Naive thymus-derived CD8-positive, alpha-beta T cell (primary cell): Measurements from ENCODE around the gene CAVIN2. TPM values are rescaled to one million over a fixed set of nuclear protein-coding genes. Genes with fewer than 3 reads are reported as not detected.

Experiments used
- ATAC-seq, 2 donors: fragments of 150-1000 bp; cut with Tn5 transposase in 1 of 2; sonication (Bioruptor Pico), chemical (Tn5 transposase) in 1 of 2; 1 replicate in 1 of 2; 2 replicates in 1 of 2; pipeline ENCODE4 v1.10.0; 2021; ENCODE audit warnings: mild to moderate bottlenecking in 2 of 2, moderate library complexity in 2 of 2
- POLR2A ChIA-PET: fragments of 350-600 bp; sonication (Branson Sonifier 250); formaldehyde crosslinking; loops from one replicate; lab custom pipeline; 2021; ENCODE audit warnings: antibody characterized with exemption; lab: Charles Lee
- DNase-seq, 10 donors: peaks; one replicate each; pipeline versions ENCODE4 v3.0.0 to v3.0.0-alpha.2; 2020 to 2022
- H3K27ac Mint-ChIP-seq, 10 donors: one replicate each; pipeline ENCODE4 v1.8.0; 2020 to 2022; ENCODE audit warnings: mild to moderate bottlenecking in 10 of 10, mixed read lengths in 10 of 10, moderate library complexity in 4 of 10, inconsistent platforms in 1 of 10
- H3K27me3 Mint-ChIP-seq, 5 donors: one replicate each; pipeline ENCODE4 v1.8.0; 2021 to 2022; ENCODE audit warnings: mixed read lengths in 5 of 5
- H3K36me3 Mint-ChIP-seq, 3 donors: one replicate each; pipeline ENCODE4 v1.8.0; 2020 to 2022; ENCODE audit warnings: mixed read lengths in 3 of 3, mild to moderate bottlenecking in 2 of 3, inconsistent platforms in 1 of 3
- H3K4me1 Mint-ChIP-seq, 4 donors: one replicate each; pipeline ENCODE4 v1.8.0; 2021 to 2022; ENCODE audit warnings: mixed read lengths in 4 of 4
- H3K4me3 Mint-ChIP-seq, 10 donors: one replicate each; pipeline ENCODE4 v1.8.0; 2020 to 2022; ENCODE audit warnings: mild to moderate bottlenecking in 10 of 10, mixed read lengths in 10 of 10, moderate library complexity in 6 of 10, inconsistent platforms in 1 of 10
- H3K9me3 Mint-ChIP-seq, 9 donors: one replicate each; pipeline ENCODE4 v1.8.0; 2020 to 2022; ENCODE audit warnings: mixed read lengths in 9 of 9, mild to moderate bottlenecking in 3 of 9, inconsistent platforms in 1 of 9, moderate library complexity in 1 of 9
- polyA plus RNA-seq, 3 donors: library from polyadenylated mRNA; unstranded; fragments of 300-500 nt; fragmentation: Illumina TruSeq; gene quantifications; one replicate each; pipeline ENCODE4 v1.2.3, GENCODE V29; 2021
- total RNA-seq, 8 experiments: library from RNA in 2 of 8; stranded (reverse) in 2 of 8; gene quantifications; one replicate each; pipeline ENCODE4 v1.2.3 and lab custom pipeline; 2021 to 2026

Gene CAVIN2
- total and polyA plus RNA-seq, 5 experiments from 2014 or later, result not detected

DNA sequence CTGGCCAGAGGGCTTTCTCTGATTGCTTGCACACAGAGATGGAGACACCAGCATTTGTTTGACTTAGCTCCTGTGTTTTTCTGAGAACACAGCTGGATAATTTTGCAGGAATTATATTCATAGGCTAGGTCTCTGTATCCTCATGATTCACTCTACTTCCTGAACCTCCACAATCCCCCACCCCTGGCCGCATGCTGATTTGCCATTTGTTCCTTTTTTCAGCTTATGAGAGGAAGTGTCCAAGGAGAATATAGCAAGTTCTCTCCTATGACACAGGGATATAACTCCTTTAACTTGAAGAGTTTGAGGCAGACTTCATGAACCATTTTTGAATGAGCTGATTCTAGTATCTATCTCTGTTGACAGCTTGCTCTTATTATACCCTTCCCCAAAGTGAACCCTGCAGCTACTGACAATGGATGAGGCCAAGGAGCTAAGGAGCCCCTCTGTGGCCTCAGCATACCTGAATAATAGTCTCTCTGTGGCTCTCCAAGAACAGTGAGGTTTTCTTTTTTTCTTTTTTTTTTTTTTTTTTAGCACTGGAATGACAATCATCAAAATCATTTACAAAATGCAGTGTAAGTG, 15.4 kb downstream of the CAVIN2 start:
- DNase-seq (no peak), ATAC-seq (no peak)
- no peaks in the 10 kb centered on the region for H3K4me1 Mint-ChIP-seq

GRCh38 chr2:191824398-191824797, 22.5 kb downstream of the CAVIN2 start:
- POLR2A ChIA-PET, result no interaction called here
- H3K27ac Mint-ChIP-seq, result no peak overlapping the region
- no peak for ATAC-seq
- H3K27me3 Mint-ChIP-seq, result peaks cover 7 to 17% (median 8%) of the 10 kb centered on the region in 5 donors
- H3K36me3 Mint-ChIP-seq, result no peaks in the 10 kb centered on the region
- H3K4me3 Mint-ChIP-seq, result no peak overlapping the region
- no peak for DNase-seq
- no peaks in the 10 kb centered on the region for H3K4me1 Mint-ChIP-seq
- no peaks in the 10 kb centered on the region for H3K9me3 Mint-ChIP-seq

More for the DNA sequence above, 15.4 kb downstream of the CAVIN2 start:
- no peak overlapping the region for H3K27ac Mint-ChIP-seq
- no peaks in the 10 kb centered on the region for H3K9me3 Mint-ChIP-seq
- no peaks in the 10 kb centered on the region for H3K36me3 Mint-ChIP-seq
- peaks cover 0 to 7% (median 1%) of the 10 kb centered on the region in 5 donors for H3K27me3 Mint-ChIP-seq
- POLR2A ChIA-PET, result no interaction called here
- no peak overlapping the region for H3K4me3 Mint-ChIP-seq

DNA sequence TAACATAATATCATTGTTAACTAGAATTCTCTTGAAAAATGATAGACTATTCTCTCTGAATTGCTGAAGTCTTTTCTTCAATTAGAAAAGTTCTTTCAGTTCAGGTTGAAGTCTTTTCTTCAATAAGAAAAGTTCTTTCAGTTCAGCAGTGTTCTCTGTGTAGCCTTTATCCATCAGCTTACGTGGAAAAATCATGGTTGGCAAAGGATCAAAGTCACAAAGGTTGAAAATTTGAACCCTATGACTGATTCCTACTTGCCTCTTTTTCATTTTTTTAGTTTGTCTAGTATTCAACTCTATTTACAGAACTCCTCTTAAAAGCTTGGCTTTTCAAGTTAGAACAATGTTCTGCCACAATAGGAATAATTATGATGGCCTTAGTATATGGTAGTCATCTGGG, 25.8 kb downstream of the CAVIN2 start:
- H3K27me3 Mint-ChIP-seq, result peaks cover 10 to 30% (median 14%) of the 10 kb centered on the region in 5 donors
- no peaks in the 10 kb centered on the region for H3K36me3 Mint-ChIP-seq
- ATAC-seq, result no peak
- POLR2A ChIA-PET, result no interaction called here
- no peak overlapping the region for H3K4me3 Mint-ChIP-seq
- DNase-seq, result no peak
- no peaks in the 10 kb centered on the region for H3K4me1 Mint-ChIP-seq
- no peaks in the 10 kb centered on the region for H3K9me3 Mint-ChIP-seq
- no peak overlapping the region for H3K27ac Mint-ChIP-seq

DNA sequence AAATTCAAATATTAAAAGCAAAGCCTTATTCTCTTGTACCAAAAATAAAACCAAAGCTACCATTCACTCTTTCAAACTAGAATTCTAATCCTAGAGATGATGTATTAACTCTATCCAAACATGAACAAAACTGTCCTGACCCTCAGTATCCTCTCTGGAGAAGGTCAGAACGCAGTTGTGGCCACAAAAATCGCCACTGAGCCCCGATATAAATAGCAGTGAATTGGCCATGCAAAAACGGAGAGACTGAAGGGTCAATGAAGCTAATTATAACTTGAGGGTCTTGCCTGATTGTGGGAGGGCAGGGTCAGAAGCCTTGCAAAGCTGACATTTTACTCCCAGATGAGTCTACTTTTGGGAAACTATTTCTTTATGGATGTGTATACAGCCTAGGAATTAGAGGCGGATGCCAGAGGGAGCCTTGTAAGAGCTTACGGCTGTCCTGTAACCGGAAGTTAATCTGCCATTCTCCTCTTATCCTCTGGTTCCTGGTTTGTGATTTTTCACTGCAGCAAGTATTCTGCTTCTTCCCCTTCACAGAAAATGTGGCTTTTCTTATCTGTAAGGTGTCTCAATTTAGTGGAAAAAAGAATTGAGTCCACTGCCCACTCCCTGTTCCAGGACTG, 28.1 kb downstream of the CAVIN2 start:
- Mint-ChIP-seq H3K4me1 (no peaks in the 10 kb centered on the region), H3K4me3 (no peak overlapping the region), H3K36me3 (no peaks in the 10 kb centered on the region), H3K27ac (no peak overlapping the region), H3K9me3 (no peaks in the 10 kb centered on the region), H3K27me3 (peaks cover 14 to 35% (median 20%) of the 10 kb centered on the region in 5 donors)
- DNase-seq (no peak), ATAC-seq (no peak)
- POLR2A ChIA-PET, result no interaction called here

DNA sequence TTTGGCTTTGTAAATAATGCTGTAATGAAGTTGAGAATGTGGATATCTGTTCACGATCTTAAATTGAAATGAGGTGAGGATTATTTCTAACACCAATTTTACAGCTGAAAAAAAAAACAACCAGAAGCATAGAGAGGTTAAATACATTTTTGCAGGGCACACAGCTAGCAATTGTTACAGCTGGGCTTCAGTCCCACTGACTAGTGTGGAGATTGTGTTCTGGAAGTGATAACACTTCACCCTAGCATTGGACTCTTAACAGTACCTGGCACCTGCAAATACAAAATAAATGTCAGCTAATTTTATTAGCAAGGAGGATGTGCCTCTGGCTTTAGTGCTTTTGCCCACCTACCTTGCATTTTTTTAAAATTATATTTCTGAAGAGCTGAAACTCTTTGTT, 28.8 kb downstream of the CAVIN2 start:
- no peaks in the 10 kb centered on the region for H3K9me3 Mint-ChIP-seq
- POLR2A ChIA-PET, result no interaction called here
- H3K27ac Mint-ChIP-seq, result no peak overlapping the region
- H3K36me3 Mint-ChIP-seq, result no peaks in the 10 kb centered on the region
- ATAC-seq (no peak), DNase-seq (no peak)
- H3K27me3 Mint-ChIP-seq, result peaks cover 16 to 42% (median 22%) of the 10 kb centered on the region in 5 donors
- H3K4me1 Mint-ChIP-seq, result no peaks in the 10 kb centered on the region
- H3K4me3 Mint-ChIP-seq, result no peak overlapping the region

- ATAC-seq (no peak), DNase-seq (no peak)
- Mint-ChIP-seq H3K4me3 (no peak overlapping the region), H3K36me3 (no peaks in the 10 kb centered on the region), H3K27me3 (peaks cover 12 to 34% (median 17%) of the 10 kb centered on the region in 5 donors), H3K27ac (no peak overlapping the region), H3K9me3 (no peaks in the 10 kb centered on the region), H3K4me1 (no peaks in the 10 kb centered on the region)
- POLR2A ChIA-PET, result no interaction called here
Measured at GRCh38 chr2:191815010-191815409, 31.9 kb downstream of the CAVIN2 start.

DNA sequence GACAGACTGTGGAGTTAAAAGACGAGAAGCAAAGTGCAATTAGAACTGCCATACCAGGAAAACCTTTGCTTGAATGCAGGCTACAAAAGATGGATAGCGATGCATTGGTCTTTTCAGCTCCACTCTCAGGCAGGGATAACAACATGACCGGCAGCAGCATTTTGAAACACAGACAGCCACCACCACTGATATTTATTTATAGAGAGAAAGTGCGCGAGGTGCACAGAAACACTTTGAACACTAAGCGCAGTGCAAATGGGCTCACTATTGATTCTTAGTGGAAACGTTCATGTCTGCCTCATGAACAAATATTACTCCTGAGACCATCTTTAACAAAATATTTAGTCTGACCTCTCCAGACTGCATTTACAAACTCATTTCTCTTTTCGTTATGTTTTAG, 32.9 kb downstream of the CAVIN2 start:
- DNase-seq (no peak), ATAC-seq (no peak)
- Mint-ChIP-seq H3K4me1 (no peaks in the 10 kb centered on the region), H3K27me3 (peaks cover 11 to 32% (median 20%) of the 10 kb centered on the region in 5 donors), H3K27ac (no peak overlapping the region), H3K36me3 (no peaks in the 10 kb centered on the region), H3K4me3 (no peak overlapping the region), H3K9me3 (no peaks in the 10 kb centered on the region)
- POLR2A ChIA-PET, result no interaction called here

DNA sequence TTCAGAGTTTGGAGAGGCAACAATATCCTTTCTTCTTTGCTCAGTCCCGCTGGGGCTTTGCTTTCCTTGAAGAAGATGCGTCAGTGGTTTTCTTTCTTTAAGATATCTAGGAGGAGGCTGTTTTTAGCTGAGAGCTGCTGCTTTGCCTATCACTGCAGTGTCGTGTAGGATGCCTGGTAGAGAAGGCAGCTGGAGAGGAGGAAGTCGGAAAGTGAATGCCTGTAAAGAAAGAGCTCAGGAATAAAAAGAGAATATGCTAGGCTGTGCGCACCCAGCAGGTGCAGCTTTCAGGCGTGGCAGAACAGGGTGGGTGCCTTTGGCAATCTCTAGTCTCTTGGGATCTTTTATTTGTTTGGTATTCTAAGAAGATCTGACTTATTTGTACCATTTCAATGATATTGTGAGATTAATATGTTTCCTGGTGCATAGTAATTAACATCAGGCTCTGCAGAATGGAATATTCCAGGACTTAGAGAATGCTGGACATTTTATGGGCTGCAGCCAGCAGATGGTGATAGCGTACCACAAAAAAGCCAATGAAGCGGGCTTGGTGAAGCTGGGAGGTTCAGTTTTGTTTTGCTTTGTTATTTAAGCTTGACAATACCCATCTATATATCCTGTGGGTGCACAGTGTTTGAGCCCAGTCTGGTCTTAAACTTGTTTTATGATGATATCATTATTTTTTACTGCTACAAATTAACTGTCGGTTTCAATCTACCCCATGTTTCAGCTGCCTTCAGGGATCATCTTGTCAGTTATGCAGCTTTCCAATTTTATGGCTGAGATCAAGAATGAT, 34.9 kb downstream of the CAVIN2 start:
- no peak overlapping the region for H3K4me3 Mint-ChIP-seq
- peaks cover 4 to 21% (median 12%) of the 10 kb centered on the region in 5 donors for H3K27me3 Mint-ChIP-seq
- no peaks in the 10 kb centered on the region for H3K9me3 Mint-ChIP-seq
- no peaks in the 10 kb centered on the region for H3K4me1 Mint-ChIP-seq
- no peak for ATAC-seq
- DNase-seq, result peak in 6 of 10 donors; percentile 8 to 62 (median 17)
- no peaks in the 10 kb centered on the region for H3K36me3 Mint-ChIP-seq
- POLR2A ChIA-PET, result no interaction called here
- no peak overlapping the region for H3K27ac Mint-ChIP-seq

DNA sequence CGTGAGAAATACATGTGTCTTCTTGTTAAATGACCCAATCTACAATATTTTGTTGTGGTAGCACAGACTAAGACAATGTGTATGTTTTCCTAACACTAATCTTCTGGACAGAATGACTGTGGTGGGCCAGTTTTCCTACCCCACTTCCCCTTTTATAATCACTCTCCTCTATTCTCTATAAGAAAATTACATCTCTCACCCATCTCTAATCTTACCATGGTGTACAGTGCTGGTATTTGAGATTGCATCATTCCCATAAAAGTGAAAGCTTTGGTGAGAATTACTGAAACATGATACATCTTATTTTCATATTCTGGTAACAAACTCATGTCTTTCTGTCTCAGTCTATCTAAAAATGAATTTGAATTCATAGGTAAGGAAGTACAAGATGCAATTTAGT, 40.5 kb downstream of the CAVIN2 start:
- Mint-ChIP-seq H3K9me3 (no peaks in the 10 kb centered on the region), H3K4me3 (no peak overlapping the region), H3K4me1 (no peaks in the 10 kb centered on the region), H3K36me3 (no peaks in the 10 kb centered on the region), H3K27me3 (peaks cover 4 to 14% (median 7%) of the 10 kb centered on the region in 5 donors), H3K27ac (no peak overlapping the region)
- ATAC-seq, result no peak
- DNase-seq, result no peak
- POLR2A ChIA-PET, result no interaction called here

DNA sequence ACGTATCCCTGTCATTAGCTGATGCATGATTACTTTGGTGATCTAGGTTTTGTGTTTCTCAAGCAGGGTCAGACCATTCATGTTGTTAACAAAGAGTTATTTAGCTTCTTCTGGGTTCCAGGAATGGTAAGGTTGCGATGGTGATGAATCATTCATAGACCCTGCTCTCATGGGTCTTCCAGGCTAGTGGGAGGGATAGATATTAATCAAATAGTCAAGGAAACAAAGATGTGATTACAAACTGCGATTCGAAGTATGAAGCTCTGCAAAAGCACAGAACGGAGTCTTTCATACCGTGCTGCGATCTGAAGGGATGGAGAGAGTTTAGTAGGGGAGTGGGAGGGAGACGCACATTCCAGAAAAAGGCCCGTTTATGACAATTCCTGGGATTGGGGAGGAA, 42.1 kb downstream of the CAVIN2 start:
- POLR2A ChIA-PET, result no interaction called here
- H3K4me3 Mint-ChIP-seq, result no peak overlapping the region
- ATAC-seq (no peak), DNase-seq (no peak)
- H3K36me3 Mint-ChIP-seq, result no peaks in the 10 kb centered on the region
- H3K9me3 Mint-ChIP-seq, result no peaks in the 10 kb centered on the region
- peaks cover 4 to 11% (median 11%) of the 10 kb centered on the region in 5 donors for H3K27me3 Mint-ChIP-seq
- H3K4me1 Mint-ChIP-seq, result no peaks in the 10 kb centered on the region
- no peak overlapping the region for H3K27ac Mint-ChIP-seq

DNA sequence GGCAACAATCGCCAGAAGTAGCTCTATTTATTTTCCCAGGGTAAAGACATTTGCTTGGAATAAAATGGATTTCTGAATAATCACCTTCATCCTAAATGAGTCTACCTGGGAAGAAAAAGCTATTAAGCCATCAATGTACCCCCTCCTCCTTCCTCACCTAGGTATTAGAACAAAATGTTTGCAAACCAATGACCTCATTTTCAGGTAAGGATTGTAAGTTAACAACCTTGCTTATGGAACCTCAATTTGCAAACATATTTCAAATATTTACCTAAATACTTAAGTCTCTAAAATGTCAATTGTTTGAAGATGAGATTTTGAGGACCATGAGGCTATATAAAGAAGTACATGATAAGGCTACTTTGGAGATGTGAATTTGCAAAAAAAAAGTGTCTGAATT, 43.9 kb downstream of the CAVIN2 start:
- Mint-ChIP-seq H3K27me3 (peaks cover 3 to 14% (median 11%) of the 10 kb centered on the region in 5 donors), H3K36me3 (no peaks in the 10 kb centered on the region), H3K4me3 (no peak overlapping the region), H3K9me3 (no peaks in the 10 kb centered on the region), H3K4me1 (no peaks in the 10 kb centered on the region), H3K27ac (no peak overlapping the region)
- POLR2A ChIA-PET, result no interaction called here
- DNase-seq (no peak), ATAC-seq (no peak)

GRCh38 chr2:191802180-191802579, 44.7 kb downstream of the CAVIN2 start:
- no peaks in the 10 kb centered on the region for H3K4me1 Mint-ChIP-seq
- ATAC-seq (no peak), DNase-seq (no peak)
- no peak overlapping the region for H3K4me3 Mint-ChIP-seq
- peaks cover 3 to 14% (median 11%) of the 10 kb centered on the region in 5 donors for H3K27me3 Mint-ChIP-seq
- no peak overlapping the region for H3K27ac Mint-ChIP-seq
- no peaks in the 10 kb centered on the region for H3K36me3 Mint-ChIP-seq
- no peaks in the 10 kb centered on the region for H3K9me3 Mint-ChIP-seq
- POLR2A ChIA-PET, result no interaction called here

GRCh38 chr2:191800874-191801273, 46.0 kb downstream of the CAVIN2 start:
- POLR2A ChIA-PET, result no interaction called here
- Mint-ChIP-seq H3K27me3 (peaks cover 3 to 11% (median 6%) of the 10 kb centered on the region in 5 donors), H3K27ac (no peak overlapping the region), H3K4me3 (no peak overlapping the region), H3K36me3 (no peaks in the 10 kb centered on the region), H3K4me1 (no peaks in the 10 kb centered on the region), H3K9me3 (no peaks in the 10 kb centered on the region)
- no peak for DNase-seq
- no peak for ATAC-seq
